Peyer's patch (tissue), 4 donors: ENCODE measurements around the gene EXOC3L2.

Experiments used
- POLR2A ChIP-seq, 2 donors: fragments of 450-650 bp; IDR thresholded peaks; one replicate each; pipeline ENCODE4 v1.5.1; 2017; ENCODE audit warnings: antibody characterized with exemption in 2 of 2, mild to moderate bottlenecking in 2 of 2, moderate library complexity in 2 of 2
- TF ChIP-seq, protein P1 (sequence below), 6 experiments: fragments of 450-650 bp in 4 of 6; fragments of 200-600 bp in 2 of 6; sonication (generic) in 1 of 6; IDR thresholded peaks; one replicate each; pipeline ENCODE4 v1.5.1; 2017 to 2019; ENCODE audit warnings: antibody characterized with exemption in 6 of 6, mild to moderate bottlenecking in 3 of 6, moderate library complexity in 1 of 6

- TF ChIP-seq, protein P1, sequence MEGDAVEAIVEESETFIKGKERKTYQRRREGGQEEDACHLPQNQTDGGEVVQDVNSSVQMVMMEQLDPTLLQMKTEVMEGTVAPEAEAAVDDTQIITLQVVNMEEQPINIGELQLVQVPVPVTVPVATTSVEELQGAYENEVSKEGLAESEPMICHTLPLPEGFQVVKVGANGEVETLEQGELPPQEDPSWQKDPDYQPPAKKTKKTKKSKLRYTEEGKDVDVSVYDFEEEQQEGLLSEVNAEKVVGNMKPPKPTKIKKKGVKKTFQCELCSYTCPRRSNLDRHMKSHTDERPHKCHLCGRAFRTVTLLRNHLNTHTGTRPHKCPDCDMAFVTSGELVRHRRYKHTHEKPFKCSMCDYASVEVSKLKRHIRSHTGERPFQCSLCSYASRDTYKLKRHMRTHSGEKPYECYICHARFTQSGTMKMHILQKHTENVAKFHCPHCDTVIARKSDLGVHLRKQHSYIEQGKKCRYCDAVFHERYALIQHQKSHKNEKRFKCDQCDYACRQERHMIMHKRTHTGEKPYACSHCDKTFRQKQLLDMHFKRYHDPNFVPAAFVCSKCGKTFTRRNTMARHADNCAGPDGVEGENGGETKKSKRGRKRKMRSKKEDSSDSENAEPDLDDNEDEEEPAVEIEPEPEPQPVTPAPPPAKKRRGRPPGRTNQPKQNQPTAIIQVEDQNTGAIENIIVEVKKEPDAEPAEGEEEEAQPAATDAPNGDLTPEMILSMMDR (IDR thresholded peaks at IDR 0.05) = no peak
- TF ChIP-seq POLR2A (IDR thresholded peaks at IDR 0.05) = no peak
Measured at GRCh38 chr19:45163751-45164460, 81.3 kb downstream of the EXOC3L2 start.
